Thymus (tissue), 11 donors: ENCODE data around the gene STAB2. TPM values are rescaled to one million over a fixed set of nuclear protein-coding genes. Genes with fewer than 3 reads are reported as not detected.

Source experiments
- DNase-seq, 9 donors: peaks; one replicate each; pipeline ENCODE4 v3.0.0-alpha.2; 2013; ENCODE audit warnings: low spot score in 9 of 9, low read depth in 6 of 9, missing footprints in 1 of 9
- H3K27ac ChIP-seq, 2 donors: one replicate each; pipeline ENCODE4 v1.5.1; 2013; ENCODE audit warnings: control low read depth in 1 of 2, low read depth in 1 of 2, low read length in 1 of 2, mild to moderate bottlenecking in 1 of 2, moderate library complexity in 1 of 2
- H3K27me3 ChIP-seq, 2 donors: one replicate each; pipeline ENCODE4 v1.5.1; 2013; ENCODE audit warnings: low read length in 1 of 2; ENCODE audit not compliant: control insufficient read depth in 2 of 2, insufficient read depth in 1 of 2
- H3K36me3 ChIP-seq, 2 donors: one replicate each; pipeline ENCODE4 v1.5.1; 2013; ENCODE audit warnings: low read length in 1 of 2, mild to moderate bottlenecking in 1 of 2, moderate library complexity in 1 of 2; ENCODE audit not compliant: control insufficient read depth in 2 of 2, insufficient read depth in 2 of 2
- H3K4me1 ChIP-seq, 2 donors: one replicate each; pipeline ENCODE4 v1.5.1; 2013; ENCODE audit warnings: low read length in 2 of 2; ENCODE audit not compliant: control insufficient read depth in 2 of 2, insufficient read depth in 2 of 2
- H3K4me3 ChIP-seq, 2 donors: one replicate each; pipeline ENCODE4 v1.5.1; 2013; ENCODE audit warnings: low read length in 2 of 2, control low read depth in 1 of 2, mild to moderate bottlenecking in 1 of 2
- H3K9me3 ChIP-seq, 2 donors: one replicate each; pipeline ENCODE4 v1.5.1; 2013; ENCODE audit warnings: low read length in 1 of 2, mild to moderate bottlenecking in 1 of 2; ENCODE audit not compliant: control insufficient read depth in 2 of 2, insufficient read depth in 1 of 2
- WGBS: extraction: QIAGEN DNeasy Blood & Tissue Kit; methylation state at CpG from one replicate; pipeline ENCODE4 v1.1.7; 2013; 5-methylcytosine and 5-hydroxymethylcytosine counted together
- polyA plus RNA-seq: library from polyadenylated mRNA; stranded (reverse); fragments of 200-250 nt; gene quantifications from one replicate; pipeline ENCODE4 v1.2.3, GENCODE V29; 2013
- total RNA-seq: library from RNA; stranded (reverse); fragments of 120-200 nt; gene quantifications from one replicate; pipeline ENCODE4 v1.2.4, GENCODE V29; 2013
- donor health status: healthy.

STAB2 gene
- total and polyA plus RNA-seq, 2 donors = 0.11 to 0.24 TPM

DNA sequence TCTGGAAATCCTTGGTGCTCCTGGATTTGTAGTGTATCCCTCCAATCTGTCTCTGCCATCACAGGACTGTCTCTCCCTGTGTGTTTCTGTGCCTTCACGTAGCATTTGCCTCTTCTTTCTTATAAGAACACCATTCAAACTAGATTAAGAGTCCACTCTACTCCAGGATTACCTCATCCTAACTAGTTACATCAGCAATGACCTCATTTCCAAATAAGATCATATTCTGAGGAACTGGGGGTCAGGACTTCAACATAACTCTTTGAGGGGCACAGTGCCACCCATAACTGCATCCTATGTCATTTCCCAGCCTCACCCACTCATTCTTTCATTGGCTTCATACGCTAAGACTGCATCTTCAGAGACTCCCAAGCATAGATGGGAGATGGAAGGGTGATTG lies 147.8 kb downstream of the STAB2 start:
- no peaks in the 10 kb centered on the region for H3K36me3 ChIP-seq

DNA sequence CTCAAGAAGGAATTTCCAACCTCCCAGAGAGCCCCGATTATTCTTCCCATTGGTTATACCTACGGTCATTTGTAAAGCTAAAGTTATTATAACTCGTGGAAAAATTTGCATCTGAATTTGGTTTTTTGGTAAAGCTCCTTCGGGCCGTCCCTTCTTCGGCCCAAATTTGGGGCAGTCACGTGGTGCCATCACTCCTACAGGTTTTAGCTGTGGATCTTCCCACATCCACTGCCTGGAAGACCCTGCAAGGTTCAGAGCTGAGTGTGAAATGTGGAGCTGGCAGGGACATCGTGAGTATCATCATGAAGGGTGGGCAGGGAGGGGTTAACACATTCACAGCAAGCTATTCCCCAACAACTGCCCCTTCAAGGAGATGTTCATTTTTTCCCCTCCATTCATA lies 148.2 kb downstream of the STAB2 start:
- no peaks in the 10 kb centered on the region for H3K4me1 ChIP-seq
- H3K27ac ChIP-seq = no peak overlapping the region
- DNase-seq = no peak
- peaks cover 0 to 3% of the 10 kb centered on the region in 2 donors for H3K9me3 ChIP-seq
- no peaks in the 10 kb centered on the region for H3K36me3 ChIP-seq
- no peaks in the 10 kb centered on the region for H3K27me3 ChIP-seq
- WGBS = 91% methylated on average over 8 of the region's 8 CpGs
- H3K4me3 ChIP-seq = no peak overlapping the region

More for the DNA sequence above, 147.8 kb downstream of the STAB2 start:
- Histone ChIP-seq H3K4me1 (no peaks in the 10 kb centered on the region), H3K27ac (no peak overlapping the region), H3K27me3 (no peaks in the 10 kb centered on the region), H3K9me3 (peaks cover 0 to 3% of the 10 kb centered on the region in 2 donors), H3K4me3 (no peak overlapping the region)
- 89% methylated on average over 2 of the region's 2 CpGs for WGBS
- no peak for DNase-seq

DNA sequence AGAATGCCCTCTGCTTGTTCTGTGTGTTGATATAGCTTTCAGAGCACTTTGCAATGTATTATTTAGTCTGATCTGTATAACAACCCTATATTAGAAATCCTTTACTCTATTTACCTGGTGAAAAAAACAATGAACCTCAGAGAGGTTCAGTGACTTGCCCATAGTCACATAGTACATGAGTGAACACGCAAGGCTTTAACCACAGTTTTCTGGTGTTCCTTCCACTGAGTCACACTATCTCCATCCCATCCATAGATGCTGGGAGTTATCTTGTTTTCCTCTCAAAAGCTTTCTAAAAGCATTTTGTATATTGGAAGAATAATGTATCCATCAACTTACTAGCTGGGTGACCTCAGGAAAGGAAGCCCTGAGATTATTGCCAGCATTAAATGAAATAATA lies 149.5 kb downstream of the STAB2 start:
- DNase-seq = no peak
- WGBS = 98% methylated on average over 1 of the region's 1 CpG
- Histone ChIP-seq H3K27ac (no peak overlapping the region), H3K27me3 (no peaks in the 10 kb centered on the region), H3K36me3 (no peaks in the 10 kb centered on the region), H3K4me1 (no peaks in the 10 kb centered on the region), H3K4me3 (no peak overlapping the region), H3K9me3 (no peaks in the 10 kb centered on the region)

GRCh38 chr12:103737881-103738280 lies 150.8 kb downstream of the STAB2 start:
- no peak overlapping the region for H3K4me3 ChIP-seq
- no peaks in the 10 kb centered on the region for H3K27me3 ChIP-seq
- H3K9me3 ChIP-seq = no peaks in the 10 kb centered on the region
- no peak for DNase-seq
- no peaks in the 10 kb centered on the region for H3K36me3 ChIP-seq
- H3K27ac ChIP-seq = no peak overlapping the region
- WGBS = 83% methylated on average over 1 of the region's 1 CpG
- H3K4me1 ChIP-seq = no peaks in the 10 kb centered on the region

DNA sequence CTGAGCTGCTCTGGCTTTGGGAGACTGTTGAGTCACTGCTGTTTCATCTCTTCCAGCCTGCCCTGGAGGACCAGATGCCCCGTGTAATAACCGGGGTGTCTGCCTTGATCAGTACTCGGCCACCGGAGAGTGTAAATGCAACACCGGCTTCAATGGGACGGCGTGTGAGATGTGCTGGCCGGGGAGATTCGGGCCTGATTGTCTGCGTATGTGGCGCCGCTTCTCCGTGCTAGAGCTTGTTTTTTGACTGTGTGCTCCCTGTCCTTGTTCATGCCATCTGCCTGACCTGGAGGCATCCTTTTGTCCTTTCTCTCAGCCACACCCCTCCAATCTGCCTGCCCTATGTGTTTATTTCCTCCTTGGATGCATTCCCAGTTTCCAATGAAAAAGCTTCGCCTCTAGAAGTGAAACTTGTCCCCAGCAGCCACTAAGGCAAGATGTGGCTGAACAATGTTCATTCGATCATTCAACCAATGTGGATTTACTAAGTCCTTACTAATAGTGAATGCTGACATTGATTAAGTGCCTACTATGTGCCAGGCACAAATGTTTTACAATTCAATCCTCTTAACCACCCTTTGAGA lies 155.4 kb downstream of the STAB2 start:
- Histone ChIP-seq H3K4me3 (no peak overlapping the region), H3K4me1 (no peaks in the 10 kb centered on the region), H3K27me3 (no peaks in the 10 kb centered on the region), H3K27ac (no peak overlapping the region), H3K9me3 (no peaks in the 10 kb centered on the region), H3K36me3 (no peaks in the 10 kb centered on the region)
- 96% methylated on average over 15 of the region's 15 CpGs for WGBS
- no peak for DNase-seq

GRCh38 chr12:103743788-103744187 lies 156.7 kb downstream of the STAB2 start:
- no peaks in the 10 kb centered on the region for H3K36me3 ChIP-seq
- H3K9me3 ChIP-seq = no peaks in the 10 kb centered on the region
- H3K27ac ChIP-seq = no peak overlapping the region
- H3K4me1 ChIP-seq = no peaks in the 10 kb centered on the region
- 98% methylated on average over 3 of the region's 3 CpGs for WGBS
- no peaks in the 10 kb centered on the region for H3K27me3 ChIP-seq
- no peak overlapping the region for H3K4me3 ChIP-seq
- no peak for DNase-seq

- no peak for DNase-seq
Measured at GRCh38 chr12:103745962-103746361, 158.9 kb downstream of the STAB2 start.

DNA sequence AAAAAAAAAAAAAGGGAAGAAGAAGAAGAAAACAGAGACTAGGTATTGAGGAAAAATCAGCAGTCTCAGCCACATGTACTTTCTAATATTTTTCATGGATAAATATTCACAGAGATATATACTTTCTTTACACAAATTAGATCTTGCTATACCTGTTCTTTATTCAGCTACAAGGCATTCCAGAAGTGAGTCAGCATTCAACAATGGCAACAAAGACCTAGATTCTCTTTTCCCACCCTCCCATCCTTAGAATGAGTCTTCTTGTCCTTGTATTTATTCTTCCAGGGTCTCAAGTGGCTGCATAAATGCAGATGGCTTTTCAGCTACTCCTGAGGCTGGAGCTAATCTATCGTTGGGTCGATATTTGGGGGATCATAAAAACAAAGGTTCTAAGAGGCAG lies 160.9 kb downstream of the STAB2 start:
- Histone ChIP-seq H3K27me3 (no peaks in the 10 kb centered on the region), H3K4me3 (no peak overlapping the region), H3K36me3 (no peaks in the 10 kb centered on the region), H3K4me1 (no peaks in the 10 kb centered on the region), H3K9me3 (no peaks in the 10 kb centered on the region), H3K27ac (no peak overlapping the region)
- 99% methylated on average over 2 of the region's 2 CpGs for WGBS
- no peak for DNase-seq

More at GRCh38 chr12:103745962-103746361, 158.9 kb downstream of the STAB2 start:
- Histone ChIP-seq H3K27me3 (no peaks in the 10 kb centered on the region), H3K4me3 (no peak overlapping the region), H3K4me1 (no peaks in the 10 kb centered on the region), H3K36me3 (no peaks in the 10 kb centered on the region), H3K9me3 (no peaks in the 10 kb centered on the region), H3K27ac (no peak overlapping the region)
- 89% methylated on average over 2 of the region's 2 CpGs for WGBS

- no peaks in the 10 kb centered on the region for H3K9me3 ChIP-seq
- no peaks in the 10 kb centered on the region for H3K27me3 ChIP-seq
- no peak for DNase-seq
- H3K36me3 ChIP-seq = no peaks in the 10 kb centered on the region
- H3K4me1 ChIP-seq = no peaks in the 10 kb centered on the region
- no peak overlapping the region for H3K27ac ChIP-seq
- H3K4me3 ChIP-seq = no peak overlapping the region
- WGBS = 97% methylated on average over 12 of the region's 12 CpGs
Measured at GRCh38 chr12:103748875-103749274, 161.8 kb downstream of the STAB2 start.
